WI38 (cell line): ENCODE data around the gene ST8SIA1.

Source experiments
- H3K4me3 ChIP-seq: 2 replicates; pipeline ENCODE4 v1.5.1; 2011; ENCODE audit warnings: low read depth, mild to moderate bottlenecking, control low read depth, low read length
- CTCF ChIP-seq: IDR thresholded peaks from 2 replicates; pipeline ENCODE4 v1.5.1; 2012; ENCODE audit warnings: low read depth, mild to moderate bottlenecking, control low read depth, low read length

ST8SIA1 gene

DNA sequence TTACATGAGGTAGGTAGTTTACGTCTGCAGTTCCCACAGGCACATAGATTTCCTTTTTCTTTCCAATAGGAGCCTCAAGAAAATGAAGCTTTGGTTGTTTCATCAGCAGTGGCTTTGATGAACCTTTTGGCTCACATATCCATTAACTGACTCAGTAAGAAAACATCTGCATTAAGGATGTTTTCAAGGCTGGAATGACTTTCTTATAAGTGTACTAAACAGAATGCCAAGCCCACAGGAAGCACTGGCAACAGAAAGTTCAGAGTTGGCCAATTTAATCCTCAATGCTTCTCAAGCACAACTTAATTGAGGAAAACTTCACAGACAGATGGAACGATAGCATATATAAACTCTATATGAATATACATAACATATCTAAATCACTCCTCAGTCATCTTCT lies 63.5 kb downstream of the ST8SIA1 start:
- no peak for TF ChIP-seq CTCF
- H3K4me3 ChIP-seq, result no peak overlapping the region

- no peak overlapping the region for H3K4me3 ChIP-seq
- no peak for TF ChIP-seq CTCF
Measured at GRCh38 chr12:22268973-22269372, 65.5 kb downstream of the ST8SIA1 start.

DNA sequence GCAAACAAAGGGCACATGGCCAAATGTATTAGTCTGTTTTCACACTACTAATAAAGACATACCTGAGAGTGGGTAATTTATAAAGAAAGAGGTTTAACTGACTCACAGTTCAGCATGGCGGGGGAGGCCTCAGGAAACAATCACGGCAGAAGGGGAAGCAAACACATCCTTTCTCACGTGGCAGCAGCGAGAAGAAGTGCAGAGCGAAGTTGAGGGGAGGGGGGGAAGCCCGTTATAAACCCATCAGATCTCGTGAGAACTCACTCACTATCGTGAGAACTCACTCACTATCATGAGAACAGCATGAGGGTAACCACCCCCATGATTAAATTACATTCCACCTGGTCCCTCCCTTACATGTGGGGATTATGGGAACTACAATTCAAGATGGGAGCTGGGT lies 66.1 kb downstream of the ST8SIA1 start:
- H3K4me3 ChIP-seq, result no peak overlapping the region
- no peak for TF ChIP-seq CTCF

DNA sequence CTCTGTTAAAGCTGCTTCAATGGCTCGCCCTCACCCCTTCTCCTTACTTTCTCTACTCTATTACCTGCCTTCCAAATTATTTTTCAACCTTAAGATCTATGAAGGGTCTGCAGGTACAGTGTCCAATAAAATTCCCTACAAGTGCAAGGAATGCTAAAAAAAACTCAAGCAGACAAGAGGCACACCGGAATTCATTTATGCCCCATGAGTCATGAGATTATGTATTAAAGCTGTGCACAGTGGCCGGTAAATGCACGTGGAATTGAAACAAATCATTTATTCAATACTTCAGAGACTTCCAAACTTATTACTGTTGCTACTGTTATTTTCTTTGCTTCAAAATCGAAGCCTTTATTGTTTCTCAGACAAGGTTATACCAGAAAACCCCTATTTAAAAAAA lies 68.4 kb downstream of the ST8SIA1 start:
- TF ChIP-seq CTCF, result no peak
- H3K4me3 ChIP-seq, result no peak overlapping the region

GRCh38 chr12:22264380-22264779 lies 70.1 kb downstream of the ST8SIA1 start:
- TF ChIP-seq CTCF, result no peak
- H3K4me3 ChIP-seq, result no peak overlapping the region

GRCh38 chr12:22262309-22262708 lies 72.2 kb downstream of the ST8SIA1 start:
- no peak overlapping the region for H3K4me3 ChIP-seq
- no peak for TF ChIP-seq CTCF

- H3K4me3 ChIP-seq, result no peak overlapping the region
- no peak for TF ChIP-seq CTCF
Measured at GRCh38 chr12:22257100-22257499, 77.4 kb downstream of the ST8SIA1 start.
